ENCODE measurements around the gene FSIP1. TPM values are rescaled to one million over a fixed set of nuclear protein-coding genes. Genes with fewer than 3 reads are reported as not detected.

Gene FSIP1
- total RNA-seq, 2 donors from 2014 or later = 0.33 TPM; not detected in 1

DNA sequence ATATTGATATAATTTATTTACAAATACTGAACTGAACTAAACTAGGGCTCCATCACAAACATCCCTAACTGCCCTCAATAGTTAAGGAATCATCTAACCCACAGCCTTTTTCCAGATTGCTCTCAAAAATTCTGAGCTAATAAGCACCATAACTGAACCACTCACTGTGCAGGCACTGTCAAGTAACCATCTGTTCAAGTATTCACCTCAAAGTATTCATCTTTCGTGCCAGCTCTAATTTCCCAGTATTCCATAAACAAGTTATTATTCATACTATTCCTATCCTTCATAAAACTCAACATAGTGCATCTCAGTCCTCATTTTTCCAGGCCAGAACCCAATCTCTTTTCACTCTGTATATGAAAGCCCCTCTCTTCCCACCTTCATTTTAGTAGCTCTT lies 160.7 kb downstream of the FSIP1 start:
- no peak overlapping the region for H3K27ac ChIP-seq
- H3K4me3 ChIP-seq = no peak overlapping the region
- DNase-seq = no peak
- no peak for ATAC-seq
- no peaks in the 10 kb centered on the region for H3K36me3 ChIP-seq (replicated peaks in 1 of 2; ENCODE audit: insufficient read depth in 1 of 2, low read depth in 2 of 2)
- no peaks in the 10 kb centered on the region for H3K27me3 ChIP-seq
- TF ChIP-seq POLR2A (IDR thresholded peaks at IDR 0.05) = no peak
- no peaks in the 10 kb centered on the region for H3K4me1 ChIP-seq
- intact Hi-C loops (cut with DNase I) = no loop called here
- H3K9me3 ChIP-seq = no peaks in the 10 kb centered on the region
- WGBS, 2 donors = 63 to 81% methylated on average over 1 of the region's 1 CpG

DNA sequence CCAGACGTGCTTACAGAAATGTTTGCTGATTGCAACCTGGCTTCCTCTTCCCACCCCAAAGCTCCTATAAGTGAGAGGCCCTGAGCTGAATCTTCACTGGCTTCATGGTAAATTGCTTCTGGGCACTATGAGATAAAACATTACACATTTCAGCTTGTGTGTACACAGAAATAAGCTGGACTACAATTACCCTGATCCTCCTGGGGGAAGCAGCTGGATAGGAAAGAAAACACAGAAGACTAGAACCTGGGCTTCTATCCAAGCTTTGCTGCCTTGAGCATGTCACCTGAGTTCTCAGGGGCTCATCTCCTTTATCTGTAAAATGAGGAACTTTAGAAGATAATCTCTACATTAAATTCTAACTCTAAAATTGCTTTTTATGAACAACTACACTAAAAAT lies 161.4 kb downstream of the FSIP1 start:
- ATAC-seq (no peak), DNase-seq (no peak)
- no peaks in the 10 kb centered on the region for H3K36me3 ChIP-seq (replicated peaks in 1 of 2; ENCODE audit: insufficient read depth in 1 of 2, low read depth in 2 of 2)
- no peak overlapping the region for H3K4me3 ChIP-seq
- no peak overlapping the region for H3K27ac ChIP-seq
- no peak for TF ChIP-seq POLR2A (IDR thresholded peaks at IDR 0.05)
- TF ChIP-seq, protein P1, sequence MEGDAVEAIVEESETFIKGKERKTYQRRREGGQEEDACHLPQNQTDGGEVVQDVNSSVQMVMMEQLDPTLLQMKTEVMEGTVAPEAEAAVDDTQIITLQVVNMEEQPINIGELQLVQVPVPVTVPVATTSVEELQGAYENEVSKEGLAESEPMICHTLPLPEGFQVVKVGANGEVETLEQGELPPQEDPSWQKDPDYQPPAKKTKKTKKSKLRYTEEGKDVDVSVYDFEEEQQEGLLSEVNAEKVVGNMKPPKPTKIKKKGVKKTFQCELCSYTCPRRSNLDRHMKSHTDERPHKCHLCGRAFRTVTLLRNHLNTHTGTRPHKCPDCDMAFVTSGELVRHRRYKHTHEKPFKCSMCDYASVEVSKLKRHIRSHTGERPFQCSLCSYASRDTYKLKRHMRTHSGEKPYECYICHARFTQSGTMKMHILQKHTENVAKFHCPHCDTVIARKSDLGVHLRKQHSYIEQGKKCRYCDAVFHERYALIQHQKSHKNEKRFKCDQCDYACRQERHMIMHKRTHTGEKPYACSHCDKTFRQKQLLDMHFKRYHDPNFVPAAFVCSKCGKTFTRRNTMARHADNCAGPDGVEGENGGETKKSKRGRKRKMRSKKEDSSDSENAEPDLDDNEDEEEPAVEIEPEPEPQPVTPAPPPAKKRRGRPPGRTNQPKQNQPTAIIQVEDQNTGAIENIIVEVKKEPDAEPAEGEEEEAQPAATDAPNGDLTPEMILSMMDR (IDR thresholded peaks at IDR 0.05) = no peak
- H3K9me3 ChIP-seq = no peaks in the 10 kb centered on the region
- intact Hi-C loops (cut with DNase I) = no loop called here
- WGBS, 2 donors = 68 to 83% methylated on average over 1 of the region's 1 CpG
- H3K4me1 ChIP-seq = no peaks in the 10 kb centered on the region
- H3K27me3 ChIP-seq = no peaks in the 10 kb centered on the region

DNA sequence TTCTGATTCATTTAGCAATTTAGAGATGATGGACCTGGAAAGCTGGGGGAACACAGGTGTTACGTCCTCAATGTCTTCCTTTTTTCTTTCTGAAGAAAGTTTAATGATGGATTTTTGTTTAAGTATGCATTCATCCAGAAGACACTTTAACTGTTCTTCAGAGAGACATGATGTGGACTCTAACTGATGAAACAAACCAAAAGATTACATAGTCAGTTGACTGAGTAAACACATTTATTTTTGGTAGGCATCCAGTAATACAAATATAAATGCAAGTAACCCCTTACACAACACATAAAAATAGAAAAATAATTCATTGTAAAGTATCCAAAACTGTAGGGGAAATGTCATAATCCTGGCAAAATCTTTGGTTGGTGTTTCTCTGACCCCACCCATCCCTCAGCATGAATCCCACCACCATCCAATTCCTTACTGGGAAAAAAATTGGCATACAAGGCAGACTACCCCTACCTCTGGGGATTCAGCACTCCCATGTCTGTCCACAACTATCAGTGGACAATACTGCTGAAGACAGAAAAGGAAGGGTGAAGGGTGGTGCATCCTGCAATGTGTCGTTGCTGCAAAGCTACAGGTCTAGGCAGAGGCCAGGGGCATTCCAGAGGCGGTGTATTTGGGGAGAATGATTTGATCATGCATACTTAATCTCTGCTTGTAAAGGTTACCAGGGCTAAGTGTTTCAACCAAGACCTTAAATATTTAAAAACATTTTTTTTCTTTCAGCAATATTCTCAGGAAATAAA lies 164.4 kb downstream of the FSIP1 start:
- H3K9me3 ChIP-seq = no peaks in the 10 kb centered on the region
- H3K27me3 ChIP-seq = no peaks in the 10 kb centered on the region
- no peak for TF ChIP-seq POLR2A (IDR thresholded peaks at IDR 0.05)
- TF ChIP-seq, protein P1 (IDR thresholded peaks at IDR 0.05) = no peak
- DNase-seq (no peak), ATAC-seq (no peak)
- intact Hi-C loops (cut with DNase I) = no loop called here
- 70 to 77% methylated on average over 3 of the region's 3 CpGs for WGBS, 2 donors
- H3K27ac ChIP-seq = no peak overlapping the region
- no peaks in the 10 kb centered on the region for H3K36me3 ChIP-seq (replicated peaks in 1 of 2; ENCODE audit: insufficient read depth in 1 of 2, low read depth in 2 of 2)
- no peak overlapping the region for H3K4me3 ChIP-seq
- no peaks in the 10 kb centered on the region for H3K4me1 ChIP-seq

DNA sequence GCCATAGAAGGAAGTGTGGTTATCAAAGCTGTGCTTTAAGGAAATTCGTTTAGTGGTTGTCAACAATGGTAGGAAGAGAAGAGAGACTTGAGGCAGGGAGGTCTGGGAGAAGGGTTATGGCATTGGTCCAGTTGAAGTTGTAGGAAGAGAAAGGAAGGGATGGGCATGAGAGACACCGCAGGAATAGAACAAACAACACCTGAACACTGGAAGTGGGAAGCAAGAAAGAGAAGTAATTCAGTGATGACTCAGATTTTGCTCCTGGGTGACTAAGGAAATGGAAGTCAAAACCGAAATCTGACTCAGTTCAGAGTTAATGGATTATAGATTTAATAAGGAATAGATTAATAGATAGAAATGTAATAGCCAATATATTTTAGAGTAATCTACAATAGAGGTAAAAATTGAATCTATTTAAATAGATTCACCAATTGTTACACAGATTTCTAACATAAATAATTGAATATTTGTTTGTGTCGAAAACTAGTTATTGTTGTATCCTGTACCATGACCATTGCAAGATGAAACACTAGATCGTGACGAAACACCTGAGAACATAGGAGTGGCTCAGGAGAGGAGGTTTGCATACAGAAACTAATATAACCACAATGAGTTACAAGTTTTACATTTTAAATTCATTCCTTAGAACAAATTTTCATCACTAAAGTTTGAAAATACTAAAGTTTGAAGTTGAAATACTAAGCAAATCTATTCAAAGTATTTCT lies 165.7 kb downstream of the FSIP1 start:
- H3K36me3 ChIP-seq (replicated peaks in 1 of 2; ENCODE audit: insufficient read depth in 1 of 2, low read depth in 2 of 2) = no peaks in the 10 kb centered on the region
- ATAC-seq (no peak), DNase-seq (no peak)
- no peaks in the 10 kb centered on the region for H3K4me1 ChIP-seq
- intact Hi-C loops (cut with DNase I) = no loop called here
- H3K9me3 ChIP-seq = no peaks in the 10 kb centered on the region
- 74% methylated on average over 6 of the region's 6 CpGs for WGBS, 2 donors
- no peak for TF ChIP-seq POLR2A (IDR thresholded peaks at IDR 0.05)
- TF ChIP-seq, protein P1 (IDR thresholded peaks at IDR 0.05) = no peak
- H3K27ac ChIP-seq = no peak overlapping the region
- no peaks in the 10 kb centered on the region for H3K27me3 ChIP-seq
- H3K4me3 ChIP-seq = no peak overlapping the region

DNA sequence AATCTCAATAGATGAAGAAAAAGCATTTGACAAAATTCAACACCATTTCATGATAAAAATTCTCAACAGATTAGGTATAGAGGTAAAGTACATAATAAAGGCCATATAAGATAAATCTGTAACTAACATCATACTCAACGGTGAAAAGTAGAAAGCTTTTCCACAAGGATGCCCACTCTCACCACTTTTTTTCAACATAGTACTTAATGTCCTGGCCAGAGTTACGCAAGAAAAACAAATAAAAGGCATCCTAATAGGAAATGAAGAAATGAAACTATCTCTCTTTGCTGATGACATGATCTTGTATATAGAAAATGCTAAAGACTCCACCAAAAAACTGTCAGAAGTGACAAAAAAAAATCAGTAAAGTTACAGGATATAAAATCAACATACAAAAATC lies 168.8 kb downstream of the FSIP1 start:
- no peaks in the 10 kb centered on the region for H3K27me3 ChIP-seq
- intact Hi-C loops (cut with DNase I) = no loop called here

More for the DNA sequence above, 168.8 kb downstream of the FSIP1 start:
- no peak overlapping the region for H3K27ac ChIP-seq
- H3K4me3 ChIP-seq = no peak overlapping the region
- TF ChIP-seq, protein P1 (IDR thresholded peaks at IDR 0.05) = no peak
- no peak for TF ChIP-seq POLR2A (IDR thresholded peaks at IDR 0.05)
- H3K9me3 ChIP-seq = peaks cover 0 to 7% (median 0%) of the 10 kb centered on the region in 3 donors
- WGBS, 2 donors = 81 to 95% methylated on average over 2 of the region's 2 CpGs
- no peaks in the 10 kb centered on the region for H3K36me3 ChIP-seq (replicated peaks in 1 of 2; ENCODE audit: insufficient read depth in 1 of 2, low read depth in 2 of 2)
- no peaks in the 10 kb centered on the region for H3K4me1 ChIP-seq
- ATAC-seq (no peak), DNase-seq (no peak)

Measured in body of pancreas (tissue), 4 donors.